Kidney (tissue), 14 donors: ENCODE data around the gene SULT1C4. TPM values are rescaled to one million over a fixed set of nuclear protein-coding genes. Genes with fewer than 3 reads are reported as not detected.

Experiments used
- DNase-seq, 5 donors: peaks; one replicate each; pipeline ENCODE4 v3.0.0-alpha.2; 2013 to 2020
- FAIRE-seq: peaks from 2 replicates; lab custom pipeline; 2012; peaks lifted over from hg19 to GRCh38; lab: Jason Lieb, UNC
- H3K27ac ChIP-seq, 2 donors: one replicate each; pipeline ENCODE4 v1.7.0; 2013; ENCODE audit warnings: low read depth in 2 of 2, low read length in 2 of 2, inconsistent platforms in 1 of 2
- H3K27me3 ChIP-seq: one replicate; pipeline ENCODE4 v1.7.1; 2013; ENCODE audit warnings: low read length, inconsistent platforms; ENCODE audit not compliant: control insufficient read depth, insufficient read depth
- H3K36me3 ChIP-seq, 3 donors: one replicate each; pipeline versions ENCODE4 v1.7.0 to v1.7.1; 2013; ENCODE audit warnings: low read length in 3 of 3, control low read depth in 1 of 3, inconsistent platforms in 1 of 3; ENCODE audit not compliant: insufficient read depth in 3 of 3, control insufficient read depth in 2 of 3
- H3K4me1 ChIP-seq, 3 donors: one replicate each; pipeline versions ENCODE4 v1.7.0 to v1.7.1; 2013; ENCODE audit warnings: low read length in 3 of 3, inconsistent platforms in 1 of 3, low read depth in 1 of 3; ENCODE audit not compliant: control insufficient read depth in 2 of 3, insufficient read depth in 2 of 3
- H3K4me3 ChIP-seq, 3 donors: one replicate each; pipeline versions ENCODE4 v1.7.0 to v1.8.1; 2013; ENCODE audit warnings: low read length in 3 of 3, control low read depth in 1 of 3, inconsistent platforms in 1 of 3
- H3K9ac ChIP-seq, 3 donors: one replicate each; pipeline versions ENCODE4 v1.7.0 to v1.7.1; 2013; ENCODE audit warnings: low read length in 3 of 3, control low read depth in 1 of 3, inconsistent platforms in 1 of 3
- H3K9me3 ChIP-seq, 3 donors: one replicate each; pipeline versions ENCODE4 v1.7.0 to v1.7.1; 2013; ENCODE audit warnings: low read length in 3 of 3, control low read depth in 1 of 3, inconsistent platforms in 1 of 3; ENCODE audit not compliant: control insufficient read depth in 2 of 3, insufficient read depth in 1 of 3
- intact Hi-C: fragments of 100-400 bp; cut with DNase I; formaldehyde crosslinking; loops from one replicate; pipeline ENCODE4 v1.11.1; 2022
- polyA plus RNA-seq: library from polyadenylated mRNA; stranded (reverse); fragments of 350-450 nt; fragmentation: Illumina TruSeq; extraction: RNeasy Lipid Tissue Mini Kit (QIAGEN cat#74804); gene quantifications from one replicate; pipeline ENCODE4 v1.2.3, GENCODE V29; 2014; ENCODE audit warnings: low read depth, low replicate concordance; ENCODE audit not compliant: insufficient read depth
- total RNA-seq: library from RNA; stranded (reverse); fragmentation: NEBNext Ultra II Directional; extraction: Animal tissue kit (Norgen Biotek cat#: 25700); gene quantifications from one replicate; pipeline ENCODE4 v1.2.1, GENCODE V29; 2021
- TF ChIP-seq, protein P1 (sequence below): IDR thresholded peaks from 3 replicates; pipeline ENCODE4 v1.5.1; 2012; ENCODE audit warnings: mild to moderate bottlenecking, moderate library complexity, borderline replicate concordance; ENCODE audit not compliant: insufficient read depth; ENCODE audit errors: extremely low read depth
- donor health status: control.
- donor health status: control.
- donor health status: control.
- donor health status: control.
- donor health status: control.
- donor health status: DM: yes; HTN: yes; CAD: no.
- donor health status: Normal renal cell carcinoma (clear cell type).

The SULT1C4 gene
- total and polyA plus RNA-seq, 2 donors from 2014 or later, result 7.1 to 24.7 TPM

DNA sequence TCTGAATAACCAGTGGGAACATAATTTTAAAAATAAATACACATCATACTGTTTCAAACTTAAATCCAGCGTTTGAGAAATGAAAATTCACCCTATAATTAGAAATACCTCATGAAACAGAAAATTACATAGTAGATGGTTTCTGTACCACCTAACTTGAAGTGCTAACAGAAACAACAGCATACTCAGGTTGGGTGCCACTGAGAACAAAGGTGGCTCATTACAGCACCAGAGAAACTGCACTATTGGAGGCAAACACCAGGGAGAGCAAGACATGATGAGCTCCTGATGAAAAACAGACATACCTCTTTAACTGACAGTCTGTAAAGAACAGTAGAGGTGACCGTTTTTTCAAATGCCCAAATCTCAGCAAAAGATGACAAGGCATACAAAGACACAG is 12.6 kb downstream of the SULT1C4 start:
- H3K9me3 ChIP-seq, result peaks cover 0 to 2% (median 0%) of the 10 kb centered on the region in 3 donors
- no peaks in the 10 kb centered on the region for H3K27me3 ChIP-seq
- H3K4me3 ChIP-seq, result no peak overlapping the region
- TF ChIP-seq, protein P1, sequence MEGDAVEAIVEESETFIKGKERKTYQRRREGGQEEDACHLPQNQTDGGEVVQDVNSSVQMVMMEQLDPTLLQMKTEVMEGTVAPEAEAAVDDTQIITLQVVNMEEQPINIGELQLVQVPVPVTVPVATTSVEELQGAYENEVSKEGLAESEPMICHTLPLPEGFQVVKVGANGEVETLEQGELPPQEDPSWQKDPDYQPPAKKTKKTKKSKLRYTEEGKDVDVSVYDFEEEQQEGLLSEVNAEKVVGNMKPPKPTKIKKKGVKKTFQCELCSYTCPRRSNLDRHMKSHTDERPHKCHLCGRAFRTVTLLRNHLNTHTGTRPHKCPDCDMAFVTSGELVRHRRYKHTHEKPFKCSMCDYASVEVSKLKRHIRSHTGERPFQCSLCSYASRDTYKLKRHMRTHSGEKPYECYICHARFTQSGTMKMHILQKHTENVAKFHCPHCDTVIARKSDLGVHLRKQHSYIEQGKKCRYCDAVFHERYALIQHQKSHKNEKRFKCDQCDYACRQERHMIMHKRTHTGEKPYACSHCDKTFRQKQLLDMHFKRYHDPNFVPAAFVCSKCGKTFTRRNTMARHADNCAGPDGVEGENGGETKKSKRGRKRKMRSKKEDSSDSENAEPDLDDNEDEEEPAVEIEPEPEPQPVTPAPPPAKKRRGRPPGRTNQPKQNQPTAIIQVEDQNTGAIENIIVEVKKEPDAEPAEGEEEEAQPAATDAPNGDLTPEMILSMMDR, result no peak
- intact Hi-C loops, result no loop called here
- no peak for DNase-seq
- no peak overlapping the region for H3K9ac ChIP-seq
- FAIRE-seq, result no peak
- H3K27ac ChIP-seq, result no peak overlapping the region
- peaks cover 0 to 2% (median 2%) of the 10 kb centered on the region in 3 donors for H3K36me3 ChIP-seq
- peaks cover 0 to 5% (median 2%) of the 10 kb centered on the region in 3 donors for H3K4me1 ChIP-seq

DNA sequence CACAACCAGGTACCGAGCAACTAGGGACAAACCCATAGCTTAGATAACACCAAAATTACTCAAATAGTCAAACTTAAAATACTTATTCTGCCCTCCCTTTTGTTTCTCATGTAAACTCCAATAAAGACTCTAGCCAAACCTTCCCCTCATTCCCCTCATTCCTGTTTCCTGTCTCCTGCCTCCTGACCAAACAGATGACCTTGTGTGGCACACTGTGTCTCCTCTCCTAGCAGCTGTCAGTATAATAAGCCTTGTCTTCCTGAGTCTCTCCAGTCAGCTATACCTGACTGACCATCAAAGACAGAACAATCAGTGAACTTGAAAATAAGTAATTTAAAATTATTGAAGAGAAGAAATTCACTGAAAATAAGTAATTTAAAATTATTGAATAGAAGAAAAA is 14.3 kb downstream of the SULT1C4 start:
- no peaks in the 10 kb centered on the region for H3K27me3 ChIP-seq
- H3K36me3 ChIP-seq, result peaks cover 0 to 2% (median 1%) of the 10 kb centered on the region in 3 donors
- FAIRE-seq (no peak), DNase-seq (no peak)
- intact Hi-C loops, result no loop called here
- H3K9me3 ChIP-seq, result peaks cover 0 to 2% (median 0%) of the 10 kb centered on the region in 3 donors
- H3K4me3 ChIP-seq, result no peak overlapping the region
- TF ChIP-seq, protein P1, result no peak
- H3K4me1 ChIP-seq, result no peaks in the 10 kb centered on the region
- H3K27ac ChIP-seq, result no peak overlapping the region
- H3K9ac ChIP-seq, result no peak overlapping the region

DNA sequence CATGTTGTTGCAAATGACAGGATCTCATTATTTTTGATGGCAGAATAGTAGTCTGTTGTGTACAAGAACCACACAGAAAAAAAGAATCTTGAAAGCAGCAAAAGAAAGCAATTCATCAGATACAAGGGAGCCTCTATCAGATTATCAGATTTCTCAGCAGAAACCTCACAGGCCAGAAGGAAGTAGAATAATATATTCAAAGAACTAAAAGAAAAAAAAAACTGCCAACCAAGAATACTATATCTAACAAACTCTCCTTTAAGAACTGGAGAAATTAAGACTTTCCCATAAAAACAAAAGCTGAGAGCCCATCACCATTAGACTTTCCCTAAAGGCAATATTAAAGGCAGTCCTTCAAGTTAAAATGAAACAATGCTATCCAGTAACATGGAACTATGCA is 15.4 kb downstream of the SULT1C4 start:
- H3K9me3 ChIP-seq, result peaks cover 0 to 2% (median 0%) of the 10 kb centered on the region in 3 donors
- FAIRE-seq (no peak), DNase-seq (no peak)
- H3K4me3 ChIP-seq, result no peak overlapping the region
- H3K27ac ChIP-seq, result no peak overlapping the region
- H3K9ac ChIP-seq, result no peak overlapping the region
- H3K36me3 ChIP-seq, result no peaks in the 10 kb centered on the region
- TF ChIP-seq, protein P1, result no peak
- no peaks in the 10 kb centered on the region for H3K27me3 ChIP-seq
- intact Hi-C loops, result no loop called here
- no peaks in the 10 kb centered on the region for H3K4me1 ChIP-seq

DNA sequence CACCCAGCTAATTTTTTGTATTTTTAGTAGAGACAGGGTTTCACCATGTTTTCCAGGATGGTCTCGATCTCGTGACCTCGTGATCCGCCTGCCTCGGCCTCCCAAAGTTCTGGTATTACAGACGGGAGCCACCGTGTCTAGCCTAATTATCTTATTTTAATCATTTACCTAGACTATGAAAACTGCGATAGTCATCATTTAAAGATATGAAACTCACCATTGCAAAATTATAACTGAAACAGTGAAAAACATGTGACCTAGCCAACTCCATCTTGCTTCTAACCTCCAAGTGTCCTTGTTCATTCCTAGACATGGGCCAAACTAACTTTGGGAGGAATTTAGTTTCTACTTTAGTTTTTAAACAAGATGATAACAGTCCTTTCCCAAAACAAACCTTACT is 17.4 kb downstream of the SULT1C4 start:
- TF ChIP-seq, protein P1, result no peak
- Histone ChIP-seq H3K4me1 (no peaks in the 10 kb centered on the region), H3K9me3 (peaks cover 0 to 16% (median 9%) of the 10 kb centered on the region in 3 donors), H3K9ac (no peak overlapping the region), H3K27me3 (no peaks in the 10 kb centered on the region), H3K27ac (no peak overlapping the region), H3K36me3 (no peaks in the 10 kb centered on the region), H3K4me3 (no peak overlapping the region)
- no peak for FAIRE-seq
- intact Hi-C loops, result no loop called here
- DNase-seq, result no peak
